K562 (cell line): ENCODE measurements around the gene NUCKS1. TPM values are rescaled to one million over a fixed set of nuclear protein-coding genes. Genes with fewer than 3 reads are reported as not detected.

ENCODE experiments used
- BACH1 ChIP-seq: fragments of 200-800 bp; sonication (Bioruptor generic); IDR thresholded peaks from 2 replicates; pipeline ENCODE4 v1.6.1; 2016; ENCODE audit warnings: missing genetic modification characterization, missing compliant biosample characterization
- ELF4 ChIP-seq: fragments of 450-650 bp; formaldehyde crosslinking; IDR thresholded peaks from 2 replicates; pipeline ENCODE4 v1.4.0; 2022; ENCODE audit warnings: missing genetic modification characterization
- KDM5B ChIP-seq: fragments of 200-600 bp; sonication (generic); IDR thresholded peaks from 2 replicates; pipeline ENCODE4 v1.6.1; 2012; ENCODE audit warnings: low read depth, mild to moderate bottlenecking, moderate library complexity, low read length, control low read depth, inconsistent platforms; ENCODE audit not compliant: insufficient replicate concordance
- MTA1 ChIP-seq: fragments of 450-650 bp; IDR thresholded peaks from 2 replicates; pipeline ENCODE4 v1.6.1; 2017; ENCODE audit warnings: borderline replicate concordance
- NCOA6 ChIP-seq: fragments of 450-650 bp; IDR thresholded peaks from 2 replicates; pipeline ENCODE4 v1.6.1; 2017; ENCODE audit warnings: mild to moderate bottlenecking
- POU5F1 ChIP-seq: fragments of 150-350 bp; IDR thresholded peaks from 2 replicates; pipeline ENCODE4 v1.6.1; 2014; ENCODE audit warnings: borderline replicate concordance, low read length, low read depth, mild to moderate bottlenecking; ENCODE audit not compliant: partially characterized antibody
- SPI1 ChIP-seq: IDR thresholded peaks from 2 replicates; pipeline ENCODE4 v1.6.1; 2011; ENCODE audit warnings: low read depth, low read length, control low read depth, borderline replicate concordance
- ZNF282 ChIP-seq: sonication (generic); formaldehyde crosslinking; IDR thresholded peaks from 2 replicates; pipeline ENCODE4 v1.8.1; 2023; ENCODE audit warnings: missing genetic modification reagents
- ZNF324 ChIP-seq: fragments of 250-450 bp; sonication (Bioruptor Pico); IDR thresholded peaks from 2 replicates; pipeline ENCODE4 v1.4.0; 2020; ENCODE audit warnings: mild to moderate bottlenecking
- polyA plus RNA-seq, 8 experiments: library from polyadenylated mRNA; depleted of rRNA in 4 of 8; stranded (reverse) in 5 of 8; unstranded in 3 of 8; fragments of >200 nt; fragmentation: Nextera tagmentation in 2 of 8; fragmentation: Illumina TruSeq in 1 of 8; extraction: Ambion mirVana in 2 of 8; extraction: Trizol in 1 of 8; gene quantifications; 2 replicates each; pipeline versions ENCODE4 v1.2.1 to v1.2.3, GENCODE V29; 2011 to 2014; ENCODE audit warnings: inconsistent platforms in 1 of 8, missing spikeins in 1 of 8
- total RNA-seq, 7 experiments: library from RNA; depleted of rRNA in 6 of 7; stranded (reverse); fragments of >200 nt in 6 of 7; fragmentation: Illumina TruSeq in 2 of 7; extraction: Trizol in 2 of 7; gene quantifications; 2 replicates each; pipeline versions ENCODE4 v1.2.1 to v1.2.3, GENCODE V29; 2011 to 2021; ENCODE audit warnings: low replicate concordance in 1 of 7
- TF ChIP-seq, protein P1 (sequence below): fragments of 450-650 bp; IDR thresholded peaks from 2 replicates; pipeline ENCODE4 v1.7.1; 2018; ENCODE audit warnings: mild to moderate bottlenecking, low read depth; ENCODE audit not compliant: partially characterized antibody
- TF ChIP-seq, protein P2 (sequence below), 3 experiments: IDR thresholded peaks in 2 of 3; conservative IDR thresholded peaks in 1 of 3; 2 replicates each; pipeline ENCODE4 v1.5.1; 2011 to 2012; ENCODE audit warnings: low read length in 3 of 3, mild to moderate bottlenecking in 3 of 3, control low read depth in 2 of 3, improper control_type of control experiment in 1 of 3, inconsistent platforms in 1 of 3, low read depth in 1 of 3, mixed read lengths in 1 of 3, moderate library complexity in 1 of 3; ENCODE audit not compliant: insufficient read depth in 2 of 3
- TF ChIP-seq, protein P3 (sequence below): fragments of 150-350 bp; IDR thresholded peaks from 2 replicates; pipeline ENCODE4 v1.6.1; 2014; ENCODE audit warnings: low read depth, mild to moderate bottlenecking, low read length, borderline replicate concordance

The NUCKS1 gene
- total and polyA plus RNA-seq, 9 of the 15 experiments (the other 6 are each of a cell fraction or from before 2014, with no cell fraction given), result 66.7 to 244 (median 149) TPM

DNA sequence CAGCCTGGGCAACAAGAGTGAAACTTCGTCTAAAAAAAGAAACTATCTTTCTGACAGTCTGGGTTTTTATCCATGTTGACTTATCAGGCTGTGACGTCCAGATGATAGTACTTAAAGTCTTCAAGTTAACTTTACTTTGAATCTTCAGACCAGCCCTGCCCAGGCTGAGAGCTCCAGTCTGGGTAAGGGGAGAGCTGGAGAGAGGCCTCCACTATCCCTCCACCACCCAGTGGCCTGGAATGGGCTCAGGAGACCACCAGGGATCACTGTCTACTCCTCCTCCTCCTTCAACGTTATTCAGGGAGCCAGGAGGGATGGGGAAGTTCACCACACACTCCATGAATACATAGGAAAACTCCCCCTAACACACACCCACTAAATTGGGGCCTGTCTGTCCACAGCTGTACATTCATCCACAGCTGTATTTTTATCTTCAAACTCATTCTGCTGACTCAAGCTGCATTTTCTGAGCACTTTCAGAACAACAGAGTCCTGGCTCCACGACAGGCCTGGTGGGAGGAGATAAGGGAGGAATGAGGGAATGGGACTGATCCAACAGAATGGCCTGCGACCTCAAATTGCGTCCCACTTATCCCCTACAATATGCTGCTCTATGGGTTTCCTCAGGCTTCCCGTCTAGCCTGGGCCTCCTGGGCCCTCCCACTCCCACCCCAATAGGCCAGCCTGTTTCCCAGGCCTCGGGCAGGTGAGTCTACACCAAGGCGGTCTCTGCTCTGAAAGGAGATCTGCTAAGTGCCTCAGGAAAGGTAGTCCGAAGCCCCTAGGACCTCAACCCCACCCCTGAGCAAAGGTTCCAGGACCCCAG, 71.5 kb downstream of the NUCKS1 start (continued):
- TF ChIP-seq ZNF324 (CRISPR knock-in tag) (no peak), KDM5B (no peak), ELF4 (CRISPR knock-in tag) (peak; percentile 77), SPI1 (no peak), MTA1 (peak; percentile 91), BACH1 (tag) (peak; percentile 94), POU5F1 (no peak), ZNF282 (CRISPR knock-in tag) (no peak), NCOA6 (no peak)
- TF ChIP-seq, protein P1, sequence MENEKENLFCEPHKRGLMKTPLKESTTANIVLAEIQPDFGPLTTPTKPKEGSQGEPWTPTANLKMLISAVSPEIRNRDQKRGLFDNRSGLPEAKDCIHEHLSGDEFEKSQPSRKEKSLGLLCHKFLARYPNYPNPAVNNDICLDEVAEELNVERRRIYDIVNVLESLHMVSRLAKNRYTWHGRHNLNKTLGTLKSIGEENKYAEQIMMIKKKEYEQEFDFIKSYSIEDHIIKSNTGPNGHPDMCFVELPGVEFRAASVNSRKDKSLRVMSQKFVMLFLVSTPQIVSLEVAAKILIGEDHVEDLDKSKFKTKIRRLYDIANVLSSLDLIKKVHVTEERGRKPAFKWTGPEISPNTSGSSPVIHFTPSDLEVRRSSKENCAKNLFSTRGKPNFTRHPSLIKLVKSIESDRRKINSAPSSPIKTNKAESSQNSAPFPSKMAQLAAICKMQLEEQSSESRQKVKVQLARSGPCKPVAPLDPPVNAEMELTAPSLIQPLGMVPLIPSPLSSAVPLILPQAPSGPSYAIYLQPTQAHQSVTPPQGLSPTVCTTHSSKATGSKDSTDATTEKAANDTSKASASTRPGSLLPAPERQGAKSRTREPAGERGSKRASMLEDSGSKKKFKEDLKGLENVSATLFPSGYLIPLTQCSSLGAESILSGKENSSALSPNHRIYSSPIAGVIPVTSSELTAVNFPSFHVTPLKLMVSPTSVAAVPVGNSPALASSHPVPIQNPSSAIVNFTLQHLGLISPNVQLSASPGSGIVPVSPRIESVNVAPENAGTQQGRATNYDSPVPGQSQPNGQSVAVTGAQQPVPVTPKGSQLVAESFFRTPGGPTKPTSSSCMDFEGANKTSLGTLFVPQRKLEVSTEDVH, result peak; percentile 50
- TF ChIP-seq, protein P2, sequence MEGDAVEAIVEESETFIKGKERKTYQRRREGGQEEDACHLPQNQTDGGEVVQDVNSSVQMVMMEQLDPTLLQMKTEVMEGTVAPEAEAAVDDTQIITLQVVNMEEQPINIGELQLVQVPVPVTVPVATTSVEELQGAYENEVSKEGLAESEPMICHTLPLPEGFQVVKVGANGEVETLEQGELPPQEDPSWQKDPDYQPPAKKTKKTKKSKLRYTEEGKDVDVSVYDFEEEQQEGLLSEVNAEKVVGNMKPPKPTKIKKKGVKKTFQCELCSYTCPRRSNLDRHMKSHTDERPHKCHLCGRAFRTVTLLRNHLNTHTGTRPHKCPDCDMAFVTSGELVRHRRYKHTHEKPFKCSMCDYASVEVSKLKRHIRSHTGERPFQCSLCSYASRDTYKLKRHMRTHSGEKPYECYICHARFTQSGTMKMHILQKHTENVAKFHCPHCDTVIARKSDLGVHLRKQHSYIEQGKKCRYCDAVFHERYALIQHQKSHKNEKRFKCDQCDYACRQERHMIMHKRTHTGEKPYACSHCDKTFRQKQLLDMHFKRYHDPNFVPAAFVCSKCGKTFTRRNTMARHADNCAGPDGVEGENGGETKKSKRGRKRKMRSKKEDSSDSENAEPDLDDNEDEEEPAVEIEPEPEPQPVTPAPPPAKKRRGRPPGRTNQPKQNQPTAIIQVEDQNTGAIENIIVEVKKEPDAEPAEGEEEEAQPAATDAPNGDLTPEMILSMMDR (IDR thresholded peaks at IDR 0.05 in 2 of 3, conservative IDR thresholded peaks at IDR 0.05 in 1 of 3; ENCODE audit: insufficient read depth in 2 of 3, low read depth in 1 of 3, low read length in 3 of 3), result no peak
- TF ChIP-seq, protein P3, sequence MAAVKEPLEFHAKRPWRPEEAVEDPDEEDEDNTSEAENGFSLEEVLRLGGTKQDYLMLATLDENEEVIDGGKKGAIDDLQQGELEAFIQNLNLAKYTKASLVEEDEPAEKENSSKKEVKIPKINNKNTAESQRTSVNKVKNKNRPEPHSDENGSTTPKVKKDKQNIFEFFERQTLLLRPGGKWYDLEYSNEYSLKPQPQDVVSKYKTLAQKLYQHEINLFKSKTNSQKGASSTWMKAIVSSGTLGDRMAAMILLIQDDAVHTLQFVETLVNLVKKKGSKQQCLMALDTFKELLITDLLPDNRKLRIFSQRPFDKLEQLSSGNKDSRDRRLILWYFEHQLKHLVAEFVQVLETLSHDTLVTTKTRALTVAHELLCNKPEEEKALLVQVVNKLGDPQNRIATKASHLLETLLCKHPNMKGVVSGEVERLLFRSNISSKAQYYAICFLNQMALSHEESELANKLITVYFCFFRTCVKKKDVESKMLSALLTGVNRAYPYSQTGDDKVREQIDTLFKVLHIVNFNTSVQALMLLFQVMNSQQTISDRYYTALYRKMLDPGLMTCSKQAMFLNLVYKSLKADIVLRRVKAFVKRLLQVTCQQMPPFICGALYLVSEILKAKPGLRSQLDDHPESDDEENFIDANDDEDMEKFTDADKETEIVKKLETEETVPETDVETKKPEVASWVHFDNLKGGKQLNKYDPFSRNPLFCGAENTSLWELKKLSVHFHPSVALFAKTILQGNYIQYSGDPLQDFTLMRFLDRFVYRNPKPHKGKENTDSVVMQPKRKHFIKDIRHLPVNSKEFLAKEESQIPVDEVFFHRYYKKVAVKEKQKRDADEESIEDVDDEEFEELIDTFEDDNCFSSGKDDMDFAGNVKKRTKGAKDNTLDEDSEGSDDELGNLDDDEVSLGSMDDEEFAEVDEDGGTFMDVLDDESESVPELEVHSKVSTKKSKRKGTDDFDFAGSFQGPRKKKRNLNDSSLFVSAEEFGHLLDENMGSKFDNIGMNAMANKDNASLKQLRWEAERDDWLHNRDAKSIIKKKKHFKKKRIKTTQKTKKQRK, result no peak
